Measurements from ENCODE around the gene ANKS3.

Gene ANKS3

DNA sequence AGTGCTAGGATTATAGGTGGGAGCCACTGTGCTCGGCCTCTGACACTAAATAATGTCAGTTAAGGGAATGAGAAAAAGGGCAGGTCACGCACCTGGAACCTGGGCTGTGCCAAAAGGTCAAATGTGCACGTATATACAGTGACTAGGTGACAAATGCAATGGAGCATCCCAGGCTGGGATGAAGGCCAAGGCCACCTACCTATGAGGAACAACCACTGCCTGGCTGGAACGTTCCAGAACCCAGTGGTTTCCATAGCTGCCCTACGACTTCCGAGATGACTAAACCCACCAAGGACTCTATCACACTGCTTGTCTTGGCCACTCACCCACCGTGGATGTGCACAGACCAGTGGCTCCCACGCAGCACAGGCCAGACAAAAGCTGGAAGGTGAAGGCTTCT lies 16.8 kb upstream of the ANKS3 start:
- no peak overlapping the region for H3K4me3 ChIP-seq (ENCODE audit: low read depth, low read length)
- TF ChIP-seq CTCF (IDR thresholded peaks at IDR 0.05; ENCODE audit: low read depth, low read length) (no peak), POLR2A (IDR thresholded peaks at IDR 0.05; ENCODE audit: extremely low read depth, insufficient read length) (no peak), MYC (IDR thresholded peaks at IDR 0.05; ENCODE audit: low read depth, low read length) (no peak)
- TF ChIP-seq, protein P1, sequence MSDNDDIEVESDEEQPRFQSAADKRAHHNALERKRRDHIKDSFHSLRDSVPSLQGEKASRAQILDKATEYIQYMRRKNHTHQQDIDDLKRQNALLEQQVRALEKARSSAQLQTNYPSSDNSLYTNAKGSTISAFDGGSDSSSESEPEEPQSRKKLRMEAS (IDR thresholded peaks at IDR 0.05; ENCODE audit: low read depth, low read length), result no peak
- DNase-seq (ENCODE audit: low read depth), result no peak

DNA sequence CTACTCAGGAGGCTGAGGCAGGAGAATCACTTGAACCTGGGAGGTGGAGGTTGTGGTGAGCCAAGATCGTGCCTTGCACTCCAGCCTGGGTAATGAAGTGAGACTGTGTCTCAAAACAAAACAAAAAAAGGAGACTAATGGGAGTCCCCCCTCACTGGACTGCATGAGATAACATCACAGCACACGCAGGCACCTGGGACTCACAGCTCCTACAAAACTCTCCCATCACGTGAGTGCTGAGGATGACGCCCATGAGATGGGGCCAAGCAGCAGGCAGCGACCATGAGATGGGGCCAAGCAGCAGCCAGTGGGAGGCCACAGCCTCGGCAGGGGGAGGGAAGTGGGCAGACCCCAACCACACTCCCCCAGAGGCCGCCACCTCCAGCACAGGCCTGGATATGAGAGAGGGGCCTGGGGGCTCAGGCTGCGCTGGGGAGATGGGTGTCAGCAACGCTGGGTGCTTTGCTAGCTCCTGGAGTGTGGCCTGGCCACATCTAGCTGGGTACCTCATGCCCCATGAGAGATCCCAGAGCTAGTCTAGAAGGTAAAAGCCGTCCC lies 15.7 kb upstream of the ANKS3 start:
- TF ChIP-seq POLR2A (IDR thresholded peaks at IDR 0.05; ENCODE audit: extremely low read depth, insufficient read length), result no peak
- no peak for TF ChIP-seq MYC (IDR thresholded peaks at IDR 0.05; ENCODE audit: low read depth, low read length)
- TF ChIP-seq CTCF (IDR thresholded peaks at IDR 0.05; ENCODE audit: low read depth, low read length), result no peak
- TF ChIP-seq, protein P1 (IDR thresholded peaks at IDR 0.05; ENCODE audit: low read depth, low read length), result no peak
- no peak for DNase-seq (ENCODE audit: low read depth)

DNA sequence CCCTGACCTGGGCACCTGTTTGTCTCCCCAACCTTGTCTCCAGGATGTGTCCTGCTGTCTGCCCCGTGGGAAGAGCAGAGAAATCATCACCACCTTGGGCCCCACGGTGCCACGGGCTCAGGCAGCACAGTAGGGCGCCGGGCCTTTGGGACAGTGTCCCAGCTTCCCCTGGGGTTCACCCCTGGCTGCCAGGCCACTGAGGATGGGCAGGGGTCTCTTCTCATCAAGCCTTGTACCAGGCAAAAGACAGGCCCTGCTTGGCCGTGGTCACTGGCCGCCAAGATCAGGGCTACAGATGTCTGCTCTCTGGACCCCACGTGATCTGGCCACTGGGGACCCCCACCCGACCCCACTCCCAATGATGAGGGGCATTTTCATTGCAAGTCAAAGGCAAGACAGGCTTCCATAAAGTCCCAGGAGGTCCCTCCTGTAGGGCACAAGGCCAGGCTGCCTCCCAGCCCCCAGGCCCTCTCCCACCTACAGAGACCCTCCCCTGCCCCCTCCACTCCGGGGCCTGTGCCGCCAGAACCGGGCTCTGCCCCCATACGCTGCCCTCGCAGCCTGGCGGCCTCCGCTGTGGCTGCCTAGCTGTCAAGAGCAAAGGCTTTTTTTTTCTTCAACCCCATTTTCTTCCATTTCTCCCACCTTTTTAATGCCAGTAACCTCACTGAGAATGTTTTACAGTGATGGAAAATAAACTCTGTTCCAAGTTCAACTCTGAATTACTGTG lies 14.8 kb upstream of the ANKS3 start:
- TF ChIP-seq, protein P1 (IDR thresholded peaks at IDR 0.05; ENCODE audit: low read depth, low read length), result no peak
- TF ChIP-seq CTCF (IDR thresholded peaks at IDR 0.05; ENCODE audit: low read depth, low read length), result no peak
- no peak for TF ChIP-seq MYC (IDR thresholded peaks at IDR 0.05; ENCODE audit: low read depth, low read length)
- no peak for TF ChIP-seq POLR2A (IDR thresholded peaks at IDR 0.05; ENCODE audit: extremely low read depth, insufficient read length)
- H3K4me3 ChIP-seq (ENCODE audit: low read depth, low read length), result no peak overlapping the region
- DNase-seq (ENCODE audit: low read depth), result no peak

More for the DNA sequence above, 15.7 kb upstream of the ANKS3 start:
- H3K4me3 ChIP-seq (ENCODE audit: low read depth, low read length), result no peak overlapping the region

- H3K4me3 ChIP-seq (ENCODE audit: low read depth, low read length), result no peak overlapping the region
These were observed 14.0 kb upstream of the ANKS3 start for GRCh38 chr16:4747906-4748681.

DNA sequence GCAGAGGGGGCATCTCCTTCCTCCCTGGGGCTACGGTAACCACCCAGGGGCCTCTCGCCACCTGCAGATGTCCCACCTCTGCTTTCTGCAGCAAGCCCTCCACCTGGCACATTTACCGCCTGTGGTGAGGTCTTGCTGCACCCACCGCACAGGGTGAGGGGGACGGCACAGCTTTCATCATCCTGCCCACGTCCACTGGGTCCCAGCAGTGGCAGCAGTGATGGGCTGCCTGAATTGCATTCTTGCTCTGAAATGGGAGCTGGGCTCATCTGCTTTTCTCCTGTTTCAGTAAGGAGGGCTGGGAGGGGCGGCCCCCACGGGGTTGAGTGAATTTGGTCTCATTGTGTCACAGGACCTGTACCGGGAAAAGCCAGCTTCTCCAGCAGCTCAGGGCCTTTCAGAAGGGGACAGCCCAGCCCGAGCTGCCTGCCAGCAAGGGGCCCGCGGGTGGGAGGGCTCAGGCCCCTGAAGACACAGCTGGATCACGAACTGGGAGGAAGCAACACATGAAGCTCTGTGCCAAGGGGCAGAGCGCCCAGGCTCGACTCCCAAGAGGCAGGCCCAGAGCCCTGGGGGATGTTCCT lies 13.0 kb upstream of the ANKS3 start:
- no peak for TF ChIP-seq CTCF (IDR thresholded peaks at IDR 0.05; ENCODE audit: low read depth, low read length)
- no peak for TF ChIP-seq POLR2A (IDR thresholded peaks at IDR 0.05; ENCODE audit: extremely low read depth, insufficient read length)
- TF ChIP-seq, protein P1 (IDR thresholded peaks at IDR 0.05; ENCODE audit: low read depth, low read length), result no peak
- TF ChIP-seq MYC (IDR thresholded peaks at IDR 0.05; ENCODE audit: low read depth, low read length), result no peak
- H3K4me3 ChIP-seq (ENCODE audit: low read depth, low read length), result no peak overlapping the region
- no peak for DNase-seq (ENCODE audit: low read depth)

More at GRCh38 chr16:4747906-4748681, 14.0 kb upstream of the ANKS3 start:
- no peak for DNase-seq (ENCODE audit: low read depth)
- no peak for TF ChIP-seq MYC (IDR thresholded peaks at IDR 0.05; ENCODE audit: low read depth, low read length)
- TF ChIP-seq, protein P1 (IDR thresholded peaks at IDR 0.05; ENCODE audit: low read depth, low read length), result no peak

All from NB4 (cell line).